ES-I3 (cell line): ENCODE data around the gene PGD.
"Not testable (repeated sequence)": the region's sequence is repeated elsewhere in the genome, so short reads cannot be mapped to it uniquely, and the experiment has no call there.

ENCODE experiments used
- H3K36me3 ChIP-seq: 2 replicates; pipeline ENCODE4 v1.6.1; 2013; ENCODE audit warnings: mild to moderate bottlenecking, low read length, control low read depth, moderate library complexity; ENCODE audit not compliant: insufficient read depth
- H3K4me1 ChIP-seq: 2 replicates; pipeline ENCODE4 v1.6.1; 2013; ENCODE audit warnings: mild to moderate bottlenecking, control low read depth, low read length; ENCODE audit not compliant: insufficient read depth
- H3K9ac ChIP-seq: 2 replicates; pipeline ENCODE4 v1.6.1; 2013; ENCODE audit warnings: low read depth, mild to moderate bottlenecking, low read length, moderate library complexity
- H3K9me3 ChIP-seq: 2 replicates; pipeline ENCODE4 v1.6.1; 2013; ENCODE audit warnings: mild to moderate bottlenecking, low read length, moderate library complexity; ENCODE audit not compliant: control insufficient read depth, insufficient read depth

Gene PGD

GRCh38 chr1:10398734-10399443 lies at the start of gene PGD:
TSS of gene PGD (plus strand) at chr1:10399064. CDS start at chr1:10399118, 54 bp downstream.
- Histone ChIP-seq H3K9me3 (peaks cover 3% of the 10 kb centered on the region; the same call in 1 of the 2 replicates), H3K36me3 (peaks cover 18% of the 10 kb centered on the region), H3K4me1 (peaks cover 9% of the 10 kb centered on the region; the same call in 1 of the 2 replicates), H3K9ac (peak within 1 kb of the TSS; percentile 90)

DNA sequence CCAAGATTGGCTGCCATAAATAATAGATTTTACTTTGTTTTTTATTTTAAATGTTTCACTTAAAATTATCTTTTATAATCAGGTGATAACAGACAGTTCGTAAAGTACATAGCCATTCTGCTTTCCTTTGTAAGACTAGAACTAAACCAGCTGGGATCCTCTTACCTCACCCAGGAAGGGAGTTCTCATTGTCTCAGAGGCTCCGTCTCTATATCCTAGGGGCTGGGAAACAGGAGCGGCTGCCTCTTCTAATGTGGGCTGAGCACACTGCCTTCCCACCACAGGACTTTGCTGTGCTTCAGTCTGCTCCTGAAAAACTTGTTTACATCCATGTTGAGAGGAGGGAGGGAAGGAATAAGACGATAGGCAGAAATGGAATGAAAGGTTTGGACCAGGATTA lies 45.6 kb upstream of the PGD start:
- Histone ChIP-seq H3K9ac (no peak overlapping the region), H3K36me3 (peaks cover 3% of the 10 kb centered on the region; the same call in 1 of the 2 replicates), H3K4me1 (no peaks in the 10 kb centered on the region), H3K9me3 (no peaks in the 10 kb centered on the region)

DNA sequence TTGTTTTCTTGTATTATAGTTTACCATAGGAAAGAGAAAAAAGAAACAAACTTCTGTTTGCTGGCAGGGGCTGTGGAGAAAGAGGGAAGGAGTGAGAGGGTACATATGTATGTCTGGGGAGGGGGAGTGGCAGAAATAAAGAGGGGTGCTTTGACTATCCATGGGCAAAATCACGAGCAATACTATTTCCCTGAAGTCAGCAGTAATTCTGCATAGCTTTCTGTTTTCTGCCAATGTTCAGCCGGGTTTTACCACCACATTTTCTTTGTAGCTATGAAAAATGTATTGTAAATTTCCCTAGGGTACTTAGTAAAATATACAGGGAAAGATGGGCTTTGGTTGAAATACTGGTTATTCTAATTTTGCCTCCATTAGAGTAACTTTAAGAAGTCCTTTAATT lies 45.2 kb upstream of the PGD start:
- Histone ChIP-seq H3K4me1 (no peaks in the 10 kb centered on the region), H3K9me3 (no peaks in the 10 kb centered on the region), H3K36me3 (peaks cover 3% of the 10 kb centered on the region; the same call in 1 of the 2 replicates), H3K9ac (no peak overlapping the region)

DNA sequence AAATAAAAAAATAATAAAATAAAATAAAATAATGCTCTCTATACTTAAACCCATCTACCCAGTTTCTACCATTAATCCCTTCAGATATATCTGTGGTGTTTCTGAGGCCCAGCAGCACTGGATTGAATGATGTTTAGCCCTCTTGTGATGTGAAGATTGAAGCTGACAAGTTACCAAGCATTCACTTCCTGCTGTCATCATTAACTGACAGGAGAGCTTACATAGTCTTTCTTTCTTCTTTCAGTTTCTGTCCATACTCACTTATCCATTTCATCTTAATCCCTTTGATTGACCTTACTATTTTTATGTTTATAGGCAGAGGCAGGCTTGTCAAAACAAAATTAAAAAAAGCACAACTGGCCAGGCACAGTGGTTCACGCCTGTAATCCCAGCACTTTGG lies 38.8 kb upstream of the PGD start:
- no peaks in the 10 kb centered on the region for H3K9me3 ChIP-seq
- no peaks in the 10 kb centered on the region for H3K4me1 ChIP-seq
- no peak overlapping the region for H3K9ac ChIP-seq
- peaks cover 24% of the 10 kb centered on the region for H3K36me3 ChIP-seq

DNA sequence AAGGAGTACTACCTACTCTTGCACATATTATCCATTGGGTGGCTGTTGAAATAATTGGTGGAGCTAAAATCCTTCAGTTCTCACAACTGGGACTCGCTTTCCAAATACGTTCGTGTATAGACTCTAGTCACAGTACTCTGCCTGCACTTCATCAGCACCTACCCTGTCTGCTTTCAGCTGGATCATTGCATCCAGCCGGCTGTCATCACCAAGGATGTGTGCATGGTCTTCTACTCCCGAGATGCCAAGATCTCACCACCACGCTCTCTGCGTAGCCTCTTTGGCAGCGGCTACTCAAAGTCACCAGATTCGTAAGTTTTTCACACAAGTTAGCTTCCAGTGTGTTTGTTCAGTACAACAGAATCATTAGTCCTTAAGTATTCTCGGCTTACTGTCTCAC lies 37.3 kb upstream of the PGD start:
- H3K4me1 ChIP-seq: no peaks in the 10 kb centered on the region
- no peak overlapping the region for H3K9ac ChIP-seq
- H3K9me3 ChIP-seq: no peaks in the 10 kb centered on the region
- peaks cover 31% of the 10 kb centered on the region for H3K36me3 ChIP-seq

DNA sequence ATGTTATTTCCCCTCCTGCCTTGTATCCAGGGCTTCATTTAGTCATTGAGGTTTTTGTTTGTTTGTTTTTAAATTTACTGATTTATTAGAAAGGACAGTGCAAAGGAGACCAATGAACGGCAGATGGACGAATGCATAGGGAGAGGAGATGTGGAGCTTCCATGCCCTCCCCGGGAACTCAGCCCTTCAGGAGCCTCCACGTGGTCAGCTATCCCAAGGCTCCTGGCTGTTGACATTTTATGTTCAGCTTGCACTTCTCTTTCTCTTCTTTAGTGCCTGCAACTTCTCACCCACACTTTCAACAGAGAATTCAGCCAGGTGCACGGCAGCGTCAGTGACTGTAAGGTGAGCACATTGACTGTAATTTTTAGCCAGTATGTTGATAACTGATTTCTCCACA lies 30.7 kb upstream of the PGD start:
- H3K36me3 ChIP-seq: peaks cover 27% of the 10 kb centered on the region
- no peak overlapping the region for H3K9ac ChIP-seq
- H3K9me3 ChIP-seq: no peaks in the 10 kb centered on the region
- H3K4me1 ChIP-seq: no peaks in the 10 kb centered on the region

DNA sequence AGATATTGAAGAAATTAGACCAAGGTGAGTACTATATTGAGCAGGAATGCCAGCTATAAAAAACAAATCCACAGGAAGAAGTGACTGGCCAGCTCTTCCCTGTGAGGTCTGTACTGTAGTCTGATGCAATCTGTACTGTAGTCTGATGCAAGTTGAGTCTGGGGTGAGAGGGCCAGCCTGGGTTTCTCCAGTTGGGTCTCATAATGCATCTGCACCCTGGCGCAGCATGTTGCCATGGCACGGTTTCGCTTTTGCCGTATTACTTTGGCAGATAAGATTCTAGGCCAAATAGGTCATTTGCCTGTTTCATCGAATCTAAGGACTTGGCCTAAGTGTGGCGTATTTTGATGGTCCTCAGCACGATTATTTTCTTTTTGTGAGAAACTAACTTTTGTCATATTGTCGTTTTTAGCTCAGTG lies 24.4 kb upstream of the PGD start:
- Histone ChIP-seq H3K4me1 (no peaks in the 10 kb centered on the region), H3K36me3 (peaks cover 41% of the 10 kb centered on the region), H3K9ac (no peak overlapping the region), H3K9me3 (no peaks in the 10 kb centered on the region)

DNA sequence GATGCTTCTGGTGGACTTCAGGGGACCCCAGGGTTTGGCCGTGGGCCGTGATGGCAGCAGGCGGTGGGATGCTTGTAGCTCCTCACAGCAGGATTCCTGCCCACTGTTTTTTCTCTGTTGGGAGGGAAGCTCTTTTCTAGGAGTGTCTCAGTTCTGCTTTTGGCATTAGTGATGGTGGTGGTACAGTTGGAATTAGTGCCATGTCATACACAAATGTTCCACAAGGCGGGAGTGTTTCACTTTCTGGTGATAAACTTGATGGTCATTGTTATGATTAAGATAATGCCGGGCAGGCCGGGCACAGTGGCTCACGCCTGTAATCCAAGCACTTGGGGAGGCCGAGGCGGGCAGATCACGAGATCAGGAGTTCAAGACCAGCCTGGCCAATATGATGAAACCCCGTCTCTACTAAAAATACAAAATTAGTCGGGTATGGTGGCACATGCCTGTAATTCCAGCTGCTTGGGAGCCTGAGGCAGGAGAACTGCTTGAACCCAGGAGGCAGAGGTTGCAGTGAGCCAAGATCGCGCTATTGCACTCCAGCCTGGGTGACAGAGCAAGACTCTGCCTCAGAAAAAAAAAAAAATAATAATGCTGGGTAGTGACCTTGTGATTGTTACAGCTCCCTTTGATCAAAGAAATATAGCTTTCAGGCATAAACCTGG lies 21.4 kb upstream of the PGD start:
- not testable (repeated sequence) for H3K9ac ChIP-seq, H3K4me1 ChIP-seq, H3K9me3 ChIP-seq
- peaks cover 36% of the 10 kb centered on the region for H3K36me3 ChIP-seq

DNA sequence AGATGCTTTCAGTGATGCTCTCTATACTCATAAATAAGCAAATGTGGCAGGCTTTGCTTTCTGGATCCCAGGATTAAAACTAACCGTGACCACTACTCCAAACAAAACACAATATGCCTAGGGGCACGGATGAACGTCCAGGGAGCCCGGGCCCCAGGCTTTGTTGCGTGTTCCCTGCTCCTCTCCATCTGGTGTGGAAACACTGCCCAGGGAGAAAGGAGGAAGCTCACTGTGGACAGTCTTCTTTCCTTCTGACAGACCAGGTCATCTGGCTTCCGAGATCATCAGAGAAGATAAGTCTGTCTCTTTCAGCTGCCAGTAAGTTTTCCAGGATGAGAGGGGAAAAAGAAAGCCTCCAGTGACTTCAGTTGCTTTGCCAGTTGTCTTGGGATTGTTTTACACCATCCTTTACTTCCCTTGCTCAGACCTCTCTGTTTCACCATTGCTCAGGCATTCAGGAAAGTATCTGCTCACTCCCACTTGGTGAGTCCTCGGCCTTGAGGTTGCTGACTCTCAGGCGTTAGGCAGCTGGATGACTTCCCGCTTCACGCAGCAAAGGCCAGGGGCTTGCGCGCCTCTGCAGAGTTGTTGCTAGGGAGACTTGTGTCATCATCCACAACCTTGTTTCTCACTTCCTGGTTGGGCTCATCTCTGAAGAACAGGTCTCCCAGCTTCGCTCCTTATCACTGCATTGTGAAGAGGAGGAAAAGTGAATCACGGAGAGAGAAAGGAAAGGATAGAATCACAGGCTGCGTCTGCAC lies 20.6 kb upstream of the PGD start:
- no peak overlapping the region for H3K9ac ChIP-seq
- no peaks in the 10 kb centered on the region for H3K9me3 ChIP-seq
- H3K4me1 ChIP-seq: no peaks in the 10 kb centered on the region
- H3K36me3 ChIP-seq: peaks cover 36% of the 10 kb centered on the region

GRCh38 chr1:10379101-10379620 lies 19.7 kb upstream of the PGD start:
- Histone ChIP-seq H3K4me1 (no peaks in the 10 kb centered on the region), H3K36me3 (peaks cover 30% of the 10 kb centered on the region), H3K9me3 (no peaks in the 10 kb centered on the region), H3K9ac (no peak overlapping the region)

- no peaks in the 10 kb centered on the region for H3K4me1 ChIP-seq
- H3K9me3 ChIP-seq: no peaks in the 10 kb centered on the region
- no peak overlapping the region for H3K9ac ChIP-seq
- H3K36me3 ChIP-seq: peaks cover 25% of the 10 kb centered on the region
Observed at GRCh38 chr1:10379676-10380075, 19.2 kb upstream of the PGD start.

GRCh38 chr1:10380594-10381275 lies 18.1 kb upstream of the PGD start:
- H3K36me3 ChIP-seq: peaks cover 16% of the 10 kb centered on the region
- no peak overlapping the region for H3K9ac ChIP-seq
- H3K4me1 ChIP-seq: no peaks in the 10 kb centered on the region
- no peaks in the 10 kb centered on the region for H3K9me3 ChIP-seq

DNA sequence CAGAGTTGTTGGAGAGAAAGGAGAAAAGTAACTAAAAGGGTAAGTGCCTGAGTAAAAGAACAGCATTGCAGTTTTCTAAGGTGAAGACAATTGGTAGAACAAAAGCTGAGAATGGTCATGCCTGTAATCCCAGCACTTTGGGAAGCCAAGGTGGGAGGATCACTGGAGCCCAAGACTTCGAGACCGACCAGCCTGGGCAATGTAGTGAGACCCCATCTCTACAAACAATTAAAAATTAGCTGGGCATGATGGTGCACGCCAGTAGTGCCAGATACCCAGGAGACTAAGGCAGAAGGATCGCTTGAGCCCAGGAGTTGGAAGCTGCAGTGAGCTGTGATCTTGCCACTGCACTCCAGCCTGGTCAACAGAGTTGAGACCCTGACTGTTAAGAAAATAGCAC lies 15.2 kb upstream of the PGD start:
- Histone ChIP-seq H3K4me1 (peaks cover 12% of the 10 kb centered on the region), H3K9me3 (no peaks in the 10 kb centered on the region), H3K36me3 (peaks cover 7% of the 10 kb centered on the region), H3K9ac (no peak overlapping the region)

- peaks cover 4% of the 10 kb centered on the region; the same call in 1 of the 2 replicates for H3K36me3 ChIP-seq
- H3K4me1 ChIP-seq: peaks cover 12% of the 10 kb centered on the region
- H3K9me3 ChIP-seq: no peaks in the 10 kb centered on the region
- H3K9ac ChIP-seq: no peak overlapping the region
Observed at GRCh38 chr1:10384219-10384618, 14.6 kb upstream of the PGD start.
